DOHH2 (cell line): Measurements from ENCODE around the gene SLC6A3.

Source experiments
- CTCF ChIP-seq: fragments of 200-600 bp; sonication (generic); IDR thresholded peaks from one replicate; pipeline ENCODE4 v1.5.1; 2014; ENCODE audit warnings: antibody characterized with exemption, mild to moderate bottlenecking, low read depth, low read length; ENCODE audit not compliant: poor library complexity, severe bottlenecking
- EZH2phosphoT487 ChIP-seq: fragments of 200-600 bp; sonication (generic); IDR thresholded peaks from 2 replicates; pipeline ENCODE4 v1.6.1; 2017; ENCODE audit warnings: borderline replicate concordance, mild to moderate bottlenecking, antibody characterized with exemption, low read length, moderate library complexity, mixed read lengths

- TF ChIP-seq CTCF (no peak), EZH2phosphoT487 (no peak)
Measured at GRCh38 chr5:1493413-1493812, 48.2 kb upstream of the SLC6A3 start.
